Thyroid gland (tissue), 4 donors: ENCODE results near the gene CCDC106. TPM values are rescaled to one million over a fixed set of nuclear protein-coding genes. Genes with fewer than 3 reads are reported as not detected.
A peak's percentile ranks its signal among the peaks of the same experiment; 100 is the strongest.

Experiments used
- DNase-seq, 2 donors: peaks; one replicate each; pipeline ENCODE4 v3.0.0-alpha.2; 2019
- H3K27ac ChIP-seq, 3 donors: fragments of 200-600 bp; sonication (generic); 1 replicate in 2 of 3; 2 replicates in 1 of 3; pipeline ENCODE4 v1.5.1; 2016 to 2019; ENCODE audit warnings: mild to moderate bottlenecking in 1 of 3, moderate library complexity in 1 of 3
- H3K27me3 ChIP-seq: fragments of 200-600 bp; sonication (generic); one replicate; pipeline ENCODE4 v1.5.1; 2019
- H3K36me3 ChIP-seq, 2 donors: fragments of 200-600 bp; sonication (generic); one replicate each; pipeline ENCODE4 v1.5.1; 2016 to 2019
- H3K4me1 ChIP-seq, 2 donors: fragments of 200-600 bp; sonication (generic); one replicate each; pipeline ENCODE4 v1.5.1; 2017 to 2019
- H3K4me3 ChIP-seq, 3 donors: fragments of 200-600 bp; sonication (generic); replicated peaks in 1 of 3; 1 replicate in 2 of 3; 2 replicates in 1 of 3; pipeline ENCODE4 v1.5.1; 2016; ENCODE audit warnings: mild to moderate bottlenecking in 1 of 3
- H3K9me3 ChIP-seq: fragments of 200-600 bp; sonication (generic); one replicate; pipeline ENCODE4 v1.5.1; 2017
- CTCF ChIP-seq, 6 experiments: fragments of 200-600 bp in 3 of 6; fragments of 450-650 bp in 3 of 6; sonication (generic) in 3 of 6; IDR thresholded peaks; one replicate each; pipeline ENCODE4 v1.5.1; 2016 to 2019; ENCODE audit warnings: antibody characterized with exemption in 6 of 6, mild to moderate bottlenecking in 2 of 6, inconsistent platforms in 1 of 6, moderate library complexity in 1 of 6
- POLR2A ChIP-seq, 2 donors: fragments of 450-650 bp; IDR thresholded peaks; one replicate each; pipeline ENCODE4 v1.6.1; 2017; ENCODE audit warnings: antibody characterized with exemption in 2 of 2, mild to moderate bottlenecking in 2 of 2, moderate library complexity in 1 of 2
- WGBS, 2 donors: methylation state at CpG; one replicate each; pipeline ENCODE4 v1.1.5; 2017; 5-methylcytosine and 5-hydroxymethylcytosine counted together
- intact Hi-C: fragments of 100-400 bp; cut with DNase I; formaldehyde crosslinking; loops from one replicate; pipeline ENCODE4 v1.15.1; 2023
- total RNA-seq, 4 donors: library from RNA; depleted of rRNA; stranded (reverse); fragments of >200 nt; gene quantifications; one replicate each; pipeline ENCODE4 v1.2.3, GENCODE V29; 2016

Gene CCDC106
- total RNA-seq, 4 donors from 2014 or later: 11.2 to 23.2 (median 20.7) TPM

- WGBS, 2 donors: 0% methylated on average over 30 to 57 of the region's 57 CpGs
- H3K27ac ChIP-seq: peak overlapping the region; percentile 94 to 99 (median 96)
- H3K4me1 ChIP-seq: peaks cover 42 to 43% of the 10 kb centered on the region in 2 donors
- intact Hi-C loops: loop anchor here (10.0 kb wide), 1 partner anchor 269 kb away; the partner anchor contains the start of genes RPL28 and TMEM238
- DNase-seq: peak; percentile 98 to 99
- no peaks in the 10 kb centered on the region for H3K27me3 ChIP-seq
- H3K9me3 ChIP-seq: no peaks in the 10 kb centered on the region
- H3K36me3 ChIP-seq: no peaks in the 10 kb centered on the region
- H3K4me3 ChIP-seq: peak overlapping the region in 2 of 3 donors; percentile 27 to 76
- TF ChIP-seq CTCF (IDR thresholded peaks at IDR 0.05) (peak; percentile 96 to 100 (median 100)), POLR2A (IDR thresholded peaks at IDR 0.05) (peak; percentile 78 to 88)
These were observed 5.8 kb downstream of the CCDC106 start for GRCh38 chr19:55653651-55654322.

- H3K4me1 ChIP-seq: peaks cover 37 to 42% of the 10 kb centered on the region in 2 donors
- H3K27ac ChIP-seq: peak overlapping the region; percentile 94 to 99 (median 96)
- TF ChIP-seq CTCF (IDR thresholded peaks at IDR 0.05) (no peak), POLR2A (IDR thresholded peaks at IDR 0.05) (no peak)
- intact Hi-C loops: loop anchor here (10.0 kb wide), 1 partner anchor 270 kb away; the partner anchor contains the start of genes RPL28 and TMEM238
- peaks cover 0 to under 1% of the 10 kb centered on the region in 2 donors for H3K36me3 ChIP-seq
- 0 to 1% methylated on average over 36 to 42 of the region's 52 CpGs for WGBS, 2 donors
- no peaks in the 10 kb centered on the region for H3K27me3 ChIP-seq
- H3K9me3 ChIP-seq: no peaks in the 10 kb centered on the region
- H3K4me3 ChIP-seq: peak overlapping the region in 2 of 3 donors; percentile 27 to 76
- peak; percentile 100 for DNase-seq
These were observed 6.4 kb downstream of the CCDC106 start for GRCh38 chr19:55654323-55654867.

- TF ChIP-seq CTCF (IDR thresholded peaks at IDR 0.05) (peak in 2 of 6 experiments; percentile 4 to 15), POLR2A (IDR thresholded peaks at IDR 0.05) (peak; percentile 14 to 71)
- Histone ChIP-seq H3K9me3 (no peaks in the 10 kb centered on the region), H3K36me3 (peaks cover 5 to 7% of the 10 kb centered on the region in 2 donors), H3K27ac (peak within 1 kb of the TSS; percentile 94 to 99 (median 96)), H3K4me1 (peaks cover 37 to 46% of the 10 kb centered on the region in 2 donors), H3K4me3 (peak within 1 kb of the TSS; percentile 76 to 92 (median 91)), H3K27me3 (no peaks in the 10 kb centered on the region)
- intact Hi-C loops: loop anchor here (10.0 kb wide), 1 partner anchor 270 kb away; the partner anchor contains the start of genes RPL28 and TMEM238
- peak; percentile 94 to 95 for DNase-seq
- 0% methylated on average over 16 to 52 of the region's 95 CpGs for WGBS, 2 donors
These were observed 7.0 kb downstream of the CCDC106 start, which contains the start of gene U2AF2 for GRCh38 chr19:55654868-55655647. TSS of gene U2AF2 (plus strand) at chr19:55655035. CDS start at chr19:55655105, 70 bp downstream.

DNA sequence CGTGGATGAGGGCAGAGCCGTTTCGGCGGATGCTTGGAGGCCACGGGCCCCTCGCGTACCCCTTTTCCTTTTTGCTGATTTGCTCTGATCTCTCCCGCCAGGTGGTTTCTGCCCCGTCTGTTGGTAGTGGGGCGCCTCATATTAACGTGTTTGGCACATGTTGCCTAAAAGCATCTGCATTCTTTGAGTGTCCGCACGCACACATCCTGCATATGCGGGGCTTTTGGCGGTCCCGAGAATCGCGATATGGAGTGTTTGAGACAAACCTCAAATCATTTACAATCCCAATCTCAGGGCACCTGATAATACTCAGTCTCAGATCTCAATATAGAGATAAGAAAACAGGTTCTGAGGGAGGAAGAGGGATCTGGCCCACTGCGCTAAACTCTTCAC, 7.6 kb downstream of the CCDC106 start:
- no peak for DNase-seq
- intact Hi-C loops: loop anchor here (10.0 kb wide), 1 partner anchor 271 kb away; the partner anchor contains the start of genes RPL28 and TMEM238
- TF ChIP-seq CTCF (IDR thresholded peaks at IDR 0.05) (no peak), POLR2A (IDR thresholded peaks at IDR 0.05) (no peak)
- Histone ChIP-seq H3K27ac (peak overlapping the region in 2 of 3 donors; percentile 94 to 99), H3K4me1 (peaks cover 37 to 46% of the 10 kb centered on the region in 2 donors), H3K4me3 (peak overlapping the region; percentile 76 to 92 (median 91)), H3K36me3 (peaks cover 10 to 13% of the 10 kb centered on the region in 2 donors), H3K27me3 (no peaks in the 10 kb centered on the region), H3K9me3 (no peaks in the 10 kb centered on the region)
- 1 to 2% methylated on average over 19 of the region's 19 CpGs for WGBS, 2 donors
